C4-2B (cell line): Measurements from ENCODE around the gene PACRGL.

ENCODE experiments used
- CTCF ChIP-seq: fragments of 450-650 bp; conservative IDR thresholded peaks from 2 replicates; pipeline ENCODE4 v1.5.1; 2017; ENCODE audit warnings: mild to moderate bottlenecking
- ZFX ChIP-seq: fragments of 450-650 bp; IDR thresholded peaks from 2 replicates; pipeline ENCODE4 v1.6.1; 2017

- no peak for TF ChIP-seq CTCF
- TF ChIP-seq ZFX = no peak
Measured at GRCh38 chr4:20683766-20684165, 16.5 kb upstream of the PACRGL start.
